Iris pigment epithelial cell (primary cell): ENCODE results near the gene GRID1.

Experiments used
- DNase-seq: peaks from one replicate; pipeline ENCODE4 v3.0.0-alpha.2; 2011; ENCODE audit warnings: low read depth

The GRID1 gene

DNA sequence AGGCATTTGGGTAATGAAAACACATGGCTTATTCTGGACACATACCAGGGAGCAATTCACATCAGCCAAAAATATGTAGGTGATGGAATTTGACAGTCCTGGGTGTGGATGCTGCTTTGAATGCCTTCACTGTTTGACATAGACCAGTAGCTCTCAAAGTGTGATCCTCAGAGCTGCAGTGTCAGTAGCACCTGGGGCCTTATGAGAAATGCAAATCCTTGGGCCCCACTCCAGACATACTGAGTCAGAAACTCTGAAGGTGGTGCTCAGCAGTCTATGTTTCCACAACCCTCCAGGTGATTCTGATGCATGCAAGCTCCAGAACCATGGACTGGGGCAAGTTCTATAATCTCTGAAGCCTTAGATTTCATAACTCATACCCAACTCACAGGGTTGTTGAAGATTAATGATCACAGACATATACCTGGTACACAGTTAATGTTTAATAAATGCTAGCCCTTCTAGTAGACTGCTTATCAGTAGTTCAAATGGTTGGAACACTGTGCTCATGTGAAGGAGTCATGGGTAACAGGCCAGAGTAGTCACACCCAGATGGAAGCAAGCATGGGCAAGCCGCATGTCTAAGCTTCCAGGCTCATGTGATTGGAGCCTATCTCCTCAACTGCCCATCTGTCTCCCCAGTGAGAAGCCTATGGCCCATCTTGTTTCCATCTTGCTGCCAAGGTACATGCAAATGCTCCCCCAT lies 715.7 kb downstream of the GRID1 start:
- no peak for DNase-seq

- no peak for DNase-seq
Observed at GRCh38 chr10:85649461-85649860, 717.1 kb downstream of the GRID1 start.

DNA sequence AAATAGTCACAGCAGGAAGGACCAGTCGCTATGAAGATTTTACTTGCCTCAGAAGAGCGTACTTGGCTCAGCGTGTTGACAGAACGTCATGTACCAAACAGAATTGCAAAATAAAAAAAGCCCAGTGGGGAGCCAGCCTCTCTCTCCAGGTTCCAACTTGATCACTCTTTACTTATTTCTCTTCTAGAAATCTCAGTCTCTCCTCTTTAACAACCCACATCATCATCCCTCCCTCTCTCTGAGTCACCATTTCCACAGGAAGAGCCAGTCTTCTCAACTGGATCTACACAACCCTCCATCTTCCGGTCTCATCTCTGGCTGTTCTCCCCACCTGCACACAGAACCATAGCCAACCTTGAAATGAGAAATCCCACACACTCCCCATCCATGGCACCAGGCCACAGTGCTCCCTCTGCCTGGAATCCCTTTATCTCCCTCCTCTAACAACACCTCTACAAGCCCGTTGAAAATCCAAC lies 718.3 kb downstream of the GRID1 start:
- no peak for DNase-seq

DNA sequence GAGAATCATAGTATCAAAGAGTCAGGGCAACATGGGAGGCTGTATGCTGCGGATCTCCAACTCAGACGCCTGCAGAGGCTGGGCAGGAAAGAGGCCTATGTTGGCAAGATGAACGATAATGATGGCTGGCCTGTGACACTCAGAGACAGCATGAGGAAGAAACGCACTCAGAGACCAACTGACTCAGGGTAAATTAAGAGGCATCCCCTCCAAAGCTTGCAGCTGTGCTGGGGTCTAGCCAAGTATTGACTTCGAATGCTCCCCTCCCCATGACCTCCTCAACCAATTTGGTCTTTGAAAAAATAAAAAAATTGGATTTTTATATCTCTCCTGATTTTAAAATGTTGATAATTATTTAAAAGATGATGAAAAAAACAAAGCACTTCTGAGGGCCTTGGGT lies 718.9 kb downstream of the GRID1 start:
- DNase-seq: no peak

GRCh38 chr10:85645926-85646711 lies 720.5 kb downstream of the GRID1 start:
- peak; percentile 3 for DNase-seq

DNA sequence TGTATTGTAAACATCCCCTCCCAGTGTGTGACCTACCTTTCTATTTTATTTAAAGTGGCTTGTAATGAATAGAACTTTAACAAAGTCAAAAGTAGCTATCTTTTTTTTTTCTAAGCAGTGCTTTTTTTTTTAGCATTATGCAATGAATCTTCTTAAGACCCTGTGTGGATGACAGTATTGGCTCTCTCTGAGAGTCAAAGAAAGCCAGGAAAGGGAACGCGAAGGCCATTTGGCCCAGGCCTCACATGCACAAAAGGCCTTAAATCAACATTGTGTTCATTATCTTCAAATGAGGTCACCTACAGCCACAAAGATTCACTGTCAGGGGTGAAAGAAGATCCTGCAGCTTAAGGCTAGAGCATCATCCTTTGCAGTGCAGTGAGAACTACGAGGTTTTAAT lies 721.5 kb downstream of the GRID1 start:
- no peak for DNase-seq

DNA sequence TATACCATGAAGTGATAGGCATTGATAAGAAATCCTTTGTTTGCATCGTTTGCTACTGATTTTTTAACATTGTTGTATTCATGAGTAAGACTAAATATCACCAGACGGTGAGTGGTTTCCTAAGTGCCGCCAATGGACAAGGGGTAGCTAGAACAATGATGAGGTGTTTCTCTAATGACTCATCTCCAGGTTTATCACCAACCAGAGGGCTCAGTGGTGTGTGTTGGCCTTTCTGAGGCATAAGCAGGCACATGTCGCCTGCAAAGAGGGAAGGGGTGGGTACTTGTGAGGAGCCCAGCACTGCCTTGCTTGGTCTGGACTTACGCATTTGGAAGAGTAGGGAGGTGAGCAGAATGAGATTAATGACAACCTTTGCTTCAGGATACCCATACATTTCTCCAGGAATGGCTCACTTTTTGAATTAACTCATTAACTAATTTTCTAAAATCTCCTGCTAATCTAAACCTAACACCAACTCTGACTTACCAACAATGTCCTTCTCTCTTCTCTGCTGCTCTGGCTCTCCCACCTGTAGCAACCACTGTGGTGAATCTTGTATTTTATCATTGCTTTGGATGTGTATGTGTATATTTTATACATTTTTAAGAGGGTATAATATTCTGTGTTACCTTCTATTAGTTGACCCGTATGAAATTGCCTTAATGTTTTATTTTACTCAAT lies 722.6 kb downstream of the GRID1 start:
- DNase-seq: no peak

DNA sequence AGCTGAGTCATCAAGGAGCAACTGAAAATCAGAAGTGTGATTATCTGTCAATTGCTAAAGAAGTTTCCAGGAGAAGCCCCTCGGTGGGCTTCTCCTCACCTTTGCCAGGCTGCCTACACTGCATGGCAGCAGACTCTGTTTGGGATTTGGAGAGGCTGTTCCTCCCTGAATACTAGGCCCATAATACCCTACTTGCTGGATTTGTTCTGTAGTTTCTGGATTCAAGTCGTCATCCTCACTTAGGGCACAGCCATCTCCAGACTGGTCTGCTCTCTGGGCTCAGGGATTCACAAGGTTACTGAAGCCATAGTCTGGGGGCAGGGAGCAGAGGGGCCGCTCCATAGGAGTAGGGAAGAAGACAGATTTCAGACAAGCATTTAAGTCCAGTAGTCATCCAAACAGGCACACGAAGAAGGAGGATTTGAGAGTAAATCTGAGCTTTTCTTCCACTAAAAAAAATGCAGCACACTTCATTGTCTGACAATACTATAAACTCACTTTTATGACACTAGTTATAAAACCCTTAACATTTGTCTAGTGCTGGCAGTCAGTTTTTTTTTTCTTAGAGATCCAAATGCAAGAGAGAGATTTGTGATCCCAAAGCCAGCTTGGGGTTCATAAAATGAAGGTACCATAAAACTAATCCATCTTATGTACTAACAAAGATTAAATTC lies 723.3 kb downstream of the GRID1 start:
- no peak for DNase-seq

GRCh38 chr10:85642421-85643170 lies 724.0 kb downstream of the GRID1 start:
- peak; percentile 23 for DNase-seq

- DNase-seq: peak; percentile 6
Observed at GRCh38 chr10:85642082-85642420, 724.5 kb downstream of the GRID1 start.

GRCh38 chr10:85641479-85642009 lies 725.1 kb downstream of the GRID1 start:
- peak; percentile 8 for DNase-seq

DNA sequence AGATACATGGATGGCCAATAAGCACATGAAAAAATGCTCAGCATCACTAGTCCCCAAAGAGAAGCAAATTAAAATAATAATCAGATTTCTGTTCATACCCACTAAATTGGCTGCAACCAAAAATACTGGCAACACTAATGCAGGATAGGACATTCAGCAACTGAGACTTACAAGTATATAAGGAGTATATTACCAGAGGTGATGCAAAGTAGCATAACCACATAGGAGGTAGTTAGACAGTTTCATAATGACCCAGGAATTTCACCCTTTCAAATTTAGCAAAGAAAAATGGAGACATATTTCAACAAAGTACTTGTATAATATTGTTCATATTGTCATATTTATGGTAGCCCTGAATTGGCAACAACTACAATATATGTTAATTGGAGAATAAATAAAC lies 727.8 kb downstream of the GRID1 start:
- DNase-seq: no peak

- no peak for DNase-seq
Observed at GRCh38 chr10:85635650-85636049, 730.9 kb downstream of the GRID1 start.

DNA sequence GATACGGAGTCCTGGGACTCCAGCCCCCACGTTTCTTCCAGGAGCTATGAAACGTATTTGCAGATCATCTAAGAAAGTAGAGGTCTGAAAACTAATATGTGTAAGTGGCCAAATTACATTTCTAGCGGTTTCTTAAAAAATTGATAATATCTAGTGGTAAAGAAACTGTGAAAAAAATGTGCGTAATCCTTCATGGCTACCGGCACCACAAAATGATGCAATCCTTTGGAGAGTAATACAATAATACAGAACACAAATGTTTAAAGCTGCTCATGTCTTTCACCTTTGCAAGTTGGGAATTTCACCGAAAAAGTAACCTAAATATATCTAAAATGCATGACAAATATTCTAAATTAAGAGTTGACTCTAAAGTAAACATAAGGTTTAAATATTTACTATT lies 742.1 kb downstream of the GRID1 start:
- DNase-seq: no peak

DNA sequence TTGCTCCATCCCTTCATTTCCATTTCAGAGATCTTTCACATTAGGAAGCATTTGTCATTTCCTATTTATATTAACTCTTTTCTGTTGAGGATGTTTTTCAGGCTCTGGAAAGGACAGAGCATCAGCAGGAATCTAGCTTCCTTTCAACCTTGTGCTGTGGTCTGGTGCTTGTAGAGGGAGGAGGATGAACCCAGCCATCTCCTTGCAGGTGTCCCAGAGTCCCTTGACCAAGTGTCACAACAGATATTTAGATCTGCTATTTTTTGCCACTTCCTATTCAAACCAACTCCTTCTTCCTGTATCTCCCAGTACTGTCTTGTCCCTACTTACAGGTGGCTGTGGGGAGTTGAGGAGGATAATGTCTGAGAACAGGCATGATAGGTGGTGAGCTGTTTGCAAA lies 742.8 kb downstream of the GRID1 start:
- DNase-seq: no peak

DNA sequence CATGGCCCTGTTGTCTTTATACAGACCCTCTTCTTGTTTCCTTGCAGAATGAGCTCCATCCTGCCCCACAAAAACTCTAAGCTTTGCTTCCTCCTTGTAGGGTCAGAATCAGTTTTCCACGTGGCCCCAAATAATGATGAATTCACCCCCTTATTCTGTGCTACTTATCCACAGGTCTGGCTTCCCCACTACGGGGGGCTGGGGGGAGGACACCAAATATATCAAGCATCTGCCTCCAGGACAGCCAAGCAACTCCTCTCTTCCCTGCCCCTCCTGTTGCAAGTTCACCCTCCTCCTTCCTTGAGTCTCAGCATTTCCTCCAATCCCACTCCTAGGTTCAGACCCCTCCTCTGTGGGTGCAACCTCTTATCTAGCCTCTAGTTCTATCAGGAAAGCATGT lies 743.3 kb downstream of the GRID1 start:
- DNase-seq: no peak

GRCh38 chr10:85622425-85622824 lies 744.2 kb downstream of the GRID1 start:
- no peak for DNase-seq

DNA sequence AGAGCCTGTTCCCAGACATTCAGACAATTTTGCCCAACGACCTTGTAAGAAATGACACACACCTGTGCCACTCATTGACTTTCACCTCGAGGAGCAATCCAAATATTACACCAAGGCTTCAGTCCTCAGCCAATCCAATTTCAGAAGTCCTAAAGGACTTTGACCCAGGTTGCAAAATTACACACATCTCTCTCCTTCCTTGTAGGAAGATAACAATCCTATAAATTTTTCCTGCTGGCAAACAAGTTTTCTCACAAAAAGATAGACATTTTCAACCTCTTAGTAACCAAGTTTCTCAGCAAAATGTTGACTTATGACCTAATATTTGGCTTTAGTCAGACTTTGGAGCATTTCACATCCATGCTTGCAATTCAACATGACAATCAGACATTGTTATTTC lies 745.0 kb downstream of the GRID1 start:
- DNase-seq: no peak

DNA sequence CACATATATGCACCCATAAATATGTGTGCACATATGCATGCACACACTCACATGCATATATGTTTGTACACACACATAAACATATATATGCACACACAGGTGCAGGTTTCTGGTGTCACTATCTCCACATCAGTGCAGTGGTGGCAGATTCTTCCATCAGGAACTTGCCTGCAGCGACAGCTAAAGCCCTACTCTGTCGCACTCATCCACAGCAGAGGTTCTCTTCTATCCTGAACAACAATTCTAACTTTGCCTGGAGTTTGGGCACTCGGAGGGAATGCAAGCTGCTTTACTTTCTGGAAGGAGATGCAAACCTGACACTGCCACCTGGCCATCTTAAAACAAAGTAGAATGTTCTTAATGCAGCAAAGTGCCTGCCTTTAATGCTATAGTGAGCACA lies 745.8 kb downstream of the GRID1 start:
- no peak for DNase-seq

GRCh38 chr10:85619832-85620231 lies 746.8 kb downstream of the GRID1 start:
- DNase-seq: no peak

DNA sequence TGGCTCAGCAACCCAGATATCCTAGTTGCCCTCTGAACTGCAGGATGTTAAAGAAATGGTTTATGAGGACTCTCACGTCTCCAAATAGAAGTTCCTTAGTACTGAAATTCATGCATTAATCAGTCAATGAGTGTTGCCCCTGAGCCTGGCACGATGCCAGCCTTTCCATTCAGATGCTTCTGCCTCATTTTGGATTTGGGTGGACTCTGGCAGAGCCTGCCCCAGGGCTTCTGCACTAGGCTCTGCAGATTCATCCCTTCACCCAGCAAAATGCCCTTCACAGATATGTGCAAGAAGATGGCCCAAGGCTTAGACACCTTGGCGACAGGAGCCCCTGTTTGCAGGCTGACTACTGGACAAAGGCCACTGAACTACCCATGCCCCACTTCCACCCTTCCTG lies 747.8 kb downstream of the GRID1 start:
- DNase-seq: no peak
